Transverse colon (tissue), 4 donors: Measurements from ENCODE around the gene SLC45A2. TPM values are rescaled to one million over a fixed set of nuclear protein-coding genes. Genes with fewer than 3 reads are reported as not detected.

Experiments
- DNase-seq: peaks from one replicate; pipeline ENCODE4 v3.0.0-alpha.2; 2019
- H3K27ac ChIP-seq, 4 donors: fragments of 200-600 bp; sonication (generic); 2 replicates each; pipeline ENCODE4 v1.5.1; 2016 to 2018; ENCODE audit warnings: inconsistent platforms in 4 of 4
- H3K27me3 ChIP-seq: fragments of 200-600 bp; sonication (generic); 2 replicates; pipeline ENCODE4 v1.5.1; 2017; ENCODE audit warnings: inconsistent platforms
- H3K36me3 ChIP-seq, 4 donors: fragments of 200-600 bp; sonication (generic); 2 replicates each; pipeline ENCODE4 v1.5.1; 2017 to 2019; ENCODE audit warnings: inconsistent platforms in 4 of 4
- H3K4me1 ChIP-seq, 4 donors: fragments of 200-600 bp; sonication (generic); 2 replicates each; pipeline ENCODE4 v1.5.1; 2017 to 2020; ENCODE audit warnings: inconsistent platforms in 4 of 4
- H3K4me3 ChIP-seq, 4 donors: fragments of 200-600 bp; sonication (generic); 1 replicate in 1 of 4; 2 replicates in 3 of 4; pipeline versions ENCODE4 v1.5.1 to v1.6.1; 2017 to 2019; ENCODE audit warnings: inconsistent platforms in 4 of 4
- H3K9me3 ChIP-seq, 2 donors: fragments of 200-600 bp; sonication (generic); 2 replicates each; pipeline ENCODE4 v1.5.1; 2017 to 2019; ENCODE audit warnings: inconsistent platforms in 2 of 2
- CTCF ChIP-seq, 5 experiments: fragments of 200-600 bp in 3 of 5; fragments of 450-650 bp in 2 of 5; sonication (generic) in 3 of 5; IDR thresholded peaks; 1 replicate in 2 of 5; 2 replicates in 3 of 5; pipeline ENCODE4 v1.5.1; 2016 to 2017; ENCODE audit warnings: antibody characterized with exemption in 5 of 5, inconsistent platforms in 3 of 5, mild to moderate bottlenecking in 2 of 5, moderate library complexity in 1 of 5
- EP300 ChIP-seq: sonication (generic); formaldehyde crosslinking; IDR thresholded peaks from one replicate; pipeline ENCODE4 v1.6.1; 2017; ENCODE audit warnings: antibody characterized with exemption, low read depth
- POLR2A ChIP-seq: fragments of 450-650 bp; IDR thresholded peaks from one replicate; pipeline ENCODE4 v1.6.1; 2016; ENCODE audit warnings: antibody characterized with exemption, mild to moderate bottlenecking, moderate library complexity
- POLR2AphosphoS5 ChIP-seq, 3 donors: sonication (generic); formaldehyde crosslinking; IDR thresholded peaks; one replicate each; pipeline ENCODE4 v1.6.1; 2016; ENCODE audit warnings: antibody characterized with exemption in 3 of 3
- WGBS, 2 donors: methylation state at CpG; one replicate each; pipeline ENCODE4 v1.1.5; 2018; ENCODE audit warnings: low coverage in 1 of 2; 5-methylcytosine and 5-hydroxymethylcytosine counted together
- in situ Hi-C, 4 donors: fragments of 200-750 bp; cut with MboI; loops; one replicate each; pipeline versions ENCODE4 v1.15.0 to v1.15.1; 2017; ENCODE audit warnings: low sequenced_read_pairs in 3 of 4, low pct_ligation_motif_present in 1 of 4, low pct_unique_long_range_greater_than_20kb in 1 of 4
- intact Hi-C: fragments of 100-400 bp; cut with DNase I; formaldehyde crosslinking; loops from one replicate; pipeline ENCODE4 v1.15.1; 2023; ENCODE audit warnings: low total_unique reads
- total RNA-seq, 4 donors: library from RNA; depleted of rRNA; stranded (reverse); fragments of >200 nt; gene quantifications; one replicate each; pipeline ENCODE4 v1.1.0, GENCODE V29; 2016

SLC45A2 gene
- total RNA-seq, 4 donors from 2014 or later, result 0.95 to 1.6 TPM; not detected in 2

- in situ Hi-C loops (no loop called here), intact Hi-C loops (no loop called here)
- Histone ChIP-seq H3K9me3 (no peaks in the 10 kb centered on the region), H3K4me3 (no peak overlapping the region), H3K36me3 (no peaks in the 10 kb centered on the region), H3K27ac (no peak overlapping the region), H3K4me1 (no peaks in the 10 kb centered on the region), H3K27me3 (no peaks in the 10 kb centered on the region)
- TF ChIP-seq POLR2A, result no peak
- peak in 4 of 5 experiments; percentile 26 to 54 (median 50) for TF ChIP-seq CTCF (IDR thresholded peaks at IDR 0.05)
- DNase-seq, result no peak
- 55 to 56% methylated on average over 3 to 10 of the region's 10 CpGs for WGBS, 2 donors
Measured at GRCh38 chr5:33969572-33970452, 14.7 kb downstream of the SLC45A2 start.

GRCh38 chr5:33968211-33969005, 16.1 kb downstream of the SLC45A2 start:
- no peaks in the 10 kb centered on the region for H3K4me1 ChIP-seq
- H3K36me3 ChIP-seq, result no peaks in the 10 kb centered on the region
- no peaks in the 10 kb centered on the region for H3K9me3 ChIP-seq
- intact Hi-C loops, result no loop called here
- 17 to 47% methylated on average over 1 to 3 of the region's 3 CpGs for WGBS, 2 donors
- no peak for DNase-seq
- TF ChIP-seq POLR2AphosphoS5 (IDR thresholded peaks at IDR 0.05) (no peak), CTCF (IDR thresholded peaks at IDR 0.05) (no peak), EP300 (no peak)
- in situ Hi-C loops, result no loop called here
- H3K27ac ChIP-seq, result no peak overlapping the region
- no peaks in the 10 kb centered on the region for H3K27me3 ChIP-seq
- no peak overlapping the region for H3K4me3 ChIP-seq

GRCh38 chr5:33966805-33967204, 17.7 kb downstream of the SLC45A2 start:
- WGBS, 2 donors, result 51 to 75% methylated on average over 2 of the region's 2 CpGs
- intact Hi-C loops (no loop called here), in situ Hi-C loops (no loop called here)
- DNase-seq, result no peak
- Histone ChIP-seq H3K4me3 (no peak overlapping the region), H3K9me3 (no peaks in the 10 kb centered on the region), H3K36me3 (no peaks in the 10 kb centered on the region), H3K27ac (no peak overlapping the region), H3K4me1 (no peaks in the 10 kb centered on the region), H3K27me3 (no peaks in the 10 kb centered on the region)
- no peak for TF ChIP-seq CTCF (IDR thresholded peaks at IDR 0.05)
- no peak for TF ChIP-seq EP300
- no peak for TF ChIP-seq POLR2A
- TF ChIP-seq POLR2AphosphoS5 (IDR thresholded peaks at IDR 0.05), result no peak

- Histone ChIP-seq H3K27ac (no peak overlapping the region), H3K36me3 (no peaks in the 10 kb centered on the region), H3K9me3 (no peaks in the 10 kb centered on the region), H3K4me3 (no peak overlapping the region), H3K27me3 (no peaks in the 10 kb centered on the region), H3K4me1 (no peaks in the 10 kb centered on the region)
- intact Hi-C loops (no loop called here), in situ Hi-C loops (no loop called here)
- TF ChIP-seq EP300 (no peak), CTCF (IDR thresholded peaks at IDR 0.05) (no peak), POLR2AphosphoS5 (IDR thresholded peaks at IDR 0.05) (no peak), POLR2A (no peak)
- DNase-seq, result no peak
- 86% methylated on average over 2 of the region's 2 CpGs for WGBS, 2 donors
Measured at GRCh38 chr5:33964132-33964700, 20.3 kb downstream of the SLC45A2 start.
